Measurements from ENCODE around the gene AK9.

- no peak for TF ChIP-seq GATA2 (IDR thresholded peaks at IDR 0.05; ENCODE audit: low read depth, low read length)
- no peak for TF ChIP-seq GATA3 (IDR thresholded peaks at IDR 0.05; ENCODE audit: low read depth, low read length)
Measured at GRCh38 chr6:109454496-109455436, 236.2 kb downstream of the AK9 start.
